Cerebellar cortex (tissue), 1 donor: ENCODE data around the gene ATG14.
A peak's percentile ranks its signal among the peaks of the same experiment; 100 is the strongest.
"Not testable (repeated sequence)": the region's sequence is repeated elsewhere in the genome, so short reads cannot be mapped to it uniquely, and the experiment has no call there.

ENCODE experiments used
- DNase-seq: peaks from one replicate; pipeline ENCODE4 v3.0.0-alpha.2; 2015; ENCODE audit warnings: low spot score

ATG14 gene

GRCh38 chr14:55411426-55412389 lies at the start of gene ATG14:
Gene ATG14, minus strand, starts transcription at chr14:55411830. Its CDS starts 8 bp downstream, at chr14:55411822.
- peak; percentile 88 for DNase-seq

- no peak for DNase-seq
Measured at GRCh38 chr14:55458800-55459515, 47.3 kb upstream of the ATG14 start.

DNA sequence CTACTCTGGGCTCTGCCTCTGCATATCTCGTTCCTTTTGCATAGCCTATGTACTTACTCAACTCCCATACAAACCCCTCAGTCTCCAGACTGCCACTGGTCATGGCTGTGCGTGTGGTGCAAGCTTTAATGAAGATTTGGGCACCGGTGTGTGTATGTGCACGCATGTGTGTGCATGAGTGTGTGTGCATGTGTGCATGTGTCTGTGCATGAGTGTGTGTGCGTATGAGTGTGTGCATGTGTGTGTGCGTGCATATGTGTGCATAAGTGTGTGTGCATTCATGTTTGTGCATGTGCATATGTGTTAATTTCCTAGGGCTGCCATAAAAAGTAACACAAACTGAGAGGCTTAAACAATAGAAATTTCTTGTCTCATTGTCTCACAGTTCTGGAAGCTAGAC lies 45.9 kb upstream of the ATG14 start:
- DNase-seq, result no peak

DNA sequence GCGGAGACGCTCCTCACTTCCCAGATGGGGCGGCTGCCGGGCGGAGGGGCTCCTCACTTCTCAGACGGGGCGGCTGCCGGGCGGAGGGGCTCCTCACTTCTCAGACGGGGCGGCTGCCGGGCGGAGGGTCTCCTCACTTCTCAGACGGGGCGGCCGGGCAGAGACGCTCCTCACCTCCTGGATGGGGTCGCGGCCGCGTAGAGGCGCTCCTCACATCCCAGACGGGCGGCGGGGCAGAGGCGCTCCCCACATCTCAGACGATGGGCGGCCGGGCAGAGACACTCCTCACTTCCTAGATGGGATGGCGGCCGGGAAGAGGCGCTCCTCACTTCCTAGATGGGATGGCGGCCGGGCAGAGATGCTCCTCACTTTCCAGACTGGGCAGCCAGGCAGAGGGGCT lies 44.8 kb upstream of the ATG14 start:
- DNase-seq, result not testable (repeated sequence)

DNA sequence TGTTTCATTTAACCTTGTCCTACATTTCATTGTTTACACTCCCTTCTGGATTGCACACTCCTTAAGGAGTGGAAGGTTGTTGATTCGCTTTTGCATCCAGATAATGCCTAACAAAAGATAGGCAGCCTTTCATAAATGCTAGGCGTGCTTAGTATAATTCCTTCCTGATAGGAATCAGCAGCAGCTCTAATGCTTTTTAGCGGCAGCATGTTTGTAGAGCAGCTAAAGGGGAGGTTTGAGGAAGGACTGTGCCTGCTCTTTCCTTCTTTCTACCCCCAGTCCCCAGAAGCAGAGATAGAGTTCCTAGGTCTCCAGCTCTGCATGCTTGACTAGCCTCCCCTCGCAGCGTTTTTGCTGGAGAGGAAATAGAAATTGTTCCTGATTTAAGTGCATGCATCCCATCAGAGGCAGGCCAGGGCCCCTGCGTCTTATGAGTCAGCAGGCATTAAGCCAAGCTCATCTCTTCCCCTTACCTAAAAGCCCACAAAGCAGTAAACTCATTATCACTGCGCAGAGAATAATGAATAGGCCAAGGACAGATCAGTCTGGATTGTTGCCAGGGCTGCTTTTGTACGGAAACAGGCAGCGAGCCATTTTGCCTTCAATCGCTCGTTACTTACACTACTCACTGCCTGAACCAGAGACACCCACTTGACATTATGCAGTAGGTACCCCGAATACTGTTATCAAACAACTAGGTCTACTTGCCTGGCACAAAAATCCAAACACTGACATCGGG lies 42.8 kb upstream of the ATG14 start:
- DNase-seq, result peak; percentile 42

DNA sequence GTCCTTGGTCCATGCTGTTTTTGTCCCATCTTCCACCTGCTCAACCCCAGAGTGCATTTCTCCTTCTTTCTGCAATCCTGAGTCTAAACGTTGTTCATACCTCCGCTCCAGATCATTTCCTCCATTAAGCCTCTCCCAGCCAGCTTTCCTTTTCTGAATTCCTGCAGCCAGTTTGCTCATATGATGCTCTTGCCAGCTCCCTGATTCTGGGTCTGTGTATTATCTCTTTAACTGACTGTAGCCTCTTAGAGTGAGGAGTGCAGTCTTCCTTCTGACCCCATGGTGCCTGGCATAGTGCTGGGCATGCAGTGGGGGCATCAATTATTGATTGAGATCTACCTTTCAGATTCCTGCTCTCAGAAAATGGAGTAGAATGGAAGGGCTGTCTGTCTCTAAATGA lies 40.3 kb upstream of the ATG14 start:
- DNase-seq, result peak; percentile 37

- DNase-seq, result peak; percentile 32
Measured at GRCh38 chr14:55451398-55451797, 39.8 kb upstream of the ATG14 start.

DNA sequence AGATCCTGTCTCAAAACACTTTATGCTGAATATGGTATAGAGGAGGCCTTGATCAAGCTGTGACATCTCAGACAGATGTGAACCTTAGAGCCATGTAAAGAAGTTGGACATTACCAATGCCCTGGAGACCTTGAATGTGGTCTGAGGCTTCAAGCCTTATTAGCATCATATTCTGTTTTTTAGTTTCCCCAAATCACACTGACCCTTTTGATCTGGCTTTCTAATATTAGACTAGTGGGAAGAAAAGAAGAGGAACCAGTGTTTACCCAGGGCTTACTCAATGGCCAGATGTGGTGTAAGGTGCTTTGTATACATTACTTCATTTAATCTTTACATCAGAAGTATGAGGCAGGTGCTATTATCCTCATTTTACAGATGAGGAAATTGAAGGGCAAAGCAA lies 39.4 kb upstream of the ATG14 start:
- no peak for DNase-seq

DNA sequence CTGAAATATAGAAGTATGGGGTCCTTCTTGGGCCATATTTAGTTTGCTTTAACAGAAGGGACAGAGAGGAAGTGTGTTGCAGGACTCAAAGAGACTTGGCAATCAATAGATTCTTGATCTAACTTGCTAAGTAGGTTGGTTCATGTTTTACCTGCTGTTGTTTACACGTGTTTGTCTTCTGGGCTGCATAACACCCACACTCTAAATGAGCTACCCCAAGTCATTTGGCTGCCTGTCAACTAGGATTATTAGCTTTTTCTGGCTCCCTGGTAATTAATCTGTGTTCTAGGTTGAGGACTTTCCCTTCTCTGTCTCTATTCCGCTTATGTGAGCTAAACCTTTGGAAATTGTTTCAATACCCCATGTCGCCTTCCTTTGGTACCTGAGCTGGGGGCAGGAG lies 38.9 kb upstream of the ATG14 start:
- no peak for DNase-seq

DNA sequence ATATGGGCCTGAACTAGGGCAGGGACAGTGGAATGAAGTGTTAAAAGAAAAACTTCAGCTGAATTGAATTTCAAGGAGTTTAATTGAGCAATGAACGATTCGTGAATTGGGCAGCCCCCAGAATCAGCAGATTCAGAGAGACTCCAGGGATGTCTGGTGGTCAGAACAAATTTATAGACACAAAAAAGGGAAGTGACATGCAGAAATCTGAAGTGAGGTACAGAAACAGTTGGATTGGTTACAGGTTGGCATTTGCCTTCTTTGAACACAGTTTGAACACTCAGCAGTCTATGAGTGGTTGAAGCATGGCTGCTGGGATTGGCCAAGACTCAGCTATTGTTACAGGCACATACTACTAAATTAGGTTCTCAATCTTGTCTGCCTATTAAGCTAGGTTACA lies 38.5 kb upstream of the ATG14 start:
- DNase-seq, result no peak

- no peak for DNase-seq
Measured at GRCh38 chr14:55449116-55449515, 37.5 kb upstream of the ATG14 start.

DNA sequence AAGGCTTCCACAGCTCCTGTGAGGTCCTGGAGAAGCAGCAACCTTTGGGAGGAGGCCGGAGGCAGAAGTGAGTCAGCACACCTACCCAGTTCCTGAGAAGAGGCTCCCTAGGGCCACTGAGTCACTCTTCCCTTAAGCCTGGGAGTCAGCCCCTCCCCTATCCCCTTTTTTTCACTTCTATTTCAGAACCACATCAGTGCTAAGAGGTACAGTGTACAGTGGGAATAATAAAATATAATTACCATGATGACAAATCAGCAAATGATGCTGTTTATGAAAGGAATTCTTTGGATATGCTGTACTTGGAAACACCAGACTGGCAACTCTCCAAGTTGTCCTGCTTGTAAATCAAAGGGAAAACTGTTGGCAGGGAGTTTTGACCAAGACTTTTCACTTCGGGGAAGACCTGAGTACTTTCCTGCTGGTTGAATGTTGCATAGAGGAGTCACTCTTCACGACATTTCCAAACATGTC lies 36.5 kb upstream of the ATG14 start:
- DNase-seq, result no peak

- DNase-seq, result no peak
Measured at GRCh38 chr14:55446833-55447232, 35.2 kb upstream of the ATG14 start.

DNA sequence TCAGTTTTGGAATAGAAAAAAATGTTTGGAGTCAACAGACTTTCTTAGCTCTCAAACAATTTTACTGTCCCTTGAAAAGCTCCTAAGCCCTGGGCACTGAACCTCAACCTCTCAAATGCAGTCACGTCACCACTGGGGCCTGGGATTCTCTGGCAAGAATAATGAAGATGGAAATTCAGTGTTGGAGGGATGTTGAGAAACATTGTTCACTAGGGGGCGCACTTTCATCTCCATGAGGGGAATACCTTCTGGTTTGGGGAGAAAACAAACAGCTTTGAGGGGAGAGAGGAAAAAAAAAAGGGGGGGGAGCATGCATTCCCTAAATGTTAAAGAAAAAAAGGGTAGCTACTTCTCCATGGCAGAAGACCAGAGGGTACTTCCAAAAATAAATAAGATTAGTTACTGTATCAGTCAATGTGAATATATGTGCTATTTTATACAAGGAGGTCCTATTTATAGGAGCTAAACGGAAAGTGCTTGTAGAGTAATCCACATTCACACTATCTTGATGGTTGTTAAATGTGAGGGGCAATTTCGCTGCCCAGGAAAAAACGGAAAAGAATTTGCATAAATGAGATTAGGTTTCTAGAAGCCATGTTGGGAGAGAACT lies 34.6 kb upstream of the ATG14 start:
- peak; percentile 63 for DNase-seq

- DNase-seq, result no peak
Measured at GRCh38 chr14:55441286-55441685, 29.7 kb upstream of the ATG14 start.

GRCh38 chr14:55440385-55440784 lies 28.8 kb upstream of the ATG14 start, which contains the start of gene TBPL2:
Gene TBPL2, minus strand, starts transcription at chr14:55440616. Its CDS starts 167 bp downstream, at chr14:55440449.
- DNase-seq, result no peak

DNA sequence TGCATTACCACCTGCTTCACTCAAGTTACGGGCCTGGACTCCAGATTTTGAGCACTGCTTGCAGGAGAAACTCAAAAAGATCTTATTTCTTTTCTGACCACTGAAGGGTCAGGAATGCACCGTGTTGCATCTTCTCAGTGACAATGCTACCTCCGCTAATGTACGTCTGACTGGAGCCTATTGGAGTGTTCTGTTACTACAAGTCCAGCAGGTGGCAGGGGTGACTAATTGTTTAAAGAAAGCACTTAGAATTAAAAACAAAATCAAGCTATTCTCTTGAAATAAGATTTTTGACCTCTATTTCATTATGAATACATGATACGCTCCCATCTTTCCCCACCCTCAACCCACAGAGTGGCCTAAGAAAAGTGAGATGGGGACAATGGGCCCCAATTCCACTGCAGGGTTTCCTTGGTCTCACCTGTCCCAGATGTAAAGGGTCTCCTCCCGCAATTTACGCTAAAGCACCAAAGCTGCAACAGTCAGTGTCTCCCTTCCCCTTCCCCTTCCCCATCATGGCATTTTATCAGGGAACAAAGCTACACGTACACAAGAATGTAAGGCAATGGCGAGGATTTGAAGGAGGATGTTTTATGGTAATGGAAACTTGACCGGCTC lies 26.5 kb upstream of the ATG14 start:
- DNase-seq, result peak; percentile 55

DNA sequence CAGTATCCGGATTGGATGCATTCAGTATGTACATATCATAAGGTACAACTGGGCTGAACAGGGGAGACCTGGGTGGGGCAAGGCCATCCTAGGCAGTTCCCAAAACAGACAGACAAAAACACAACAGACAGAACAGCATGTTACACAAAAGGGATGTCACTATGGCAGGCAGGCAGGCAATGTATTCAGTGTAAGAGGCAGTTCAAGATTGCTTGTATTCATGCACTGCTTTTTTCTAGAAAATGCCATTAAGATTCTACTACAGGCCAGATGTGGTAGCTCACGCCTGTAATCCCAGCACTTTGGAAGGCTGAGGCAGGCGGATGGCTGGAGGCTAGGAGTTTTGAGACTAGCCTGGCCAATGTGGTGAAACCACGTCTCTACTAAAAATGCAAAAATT lies 25.3 kb upstream of the ATG14 start:
- DNase-seq, result no peak

GRCh38 chr14:55436519-55436918 lies 24.9 kb upstream of the ATG14 start:
- DNase-seq, result no peak

DNA sequence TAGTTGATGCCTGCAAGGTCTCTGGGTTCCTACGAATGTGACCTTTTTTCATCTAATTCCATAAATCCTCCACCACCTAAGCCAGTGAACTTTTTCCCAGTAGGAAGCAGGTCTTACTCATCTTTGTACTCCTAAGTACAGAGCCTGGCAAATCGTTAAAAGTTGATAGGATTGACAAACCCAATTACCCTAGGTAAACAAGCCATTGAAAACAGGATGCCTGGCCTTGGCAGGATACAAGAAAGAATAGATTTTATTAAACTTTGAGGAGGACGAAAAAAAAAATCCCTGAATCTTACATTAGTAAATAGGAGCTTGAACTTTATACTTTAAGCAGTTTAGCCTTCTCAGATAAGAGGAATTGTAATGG lies 23.2 kb upstream of the ATG14 start:
- DNase-seq, result no peak
